Glomerular endothelial cell (primary cell): ENCODE results near the gene FFAR3. TPM values are rescaled to one million over a fixed set of nuclear protein-coding genes. Genes with fewer than 3 reads are reported as not detected.

Experiments
- DNase-seq: peaks from one replicate; pipeline ENCODE4 v3.0.0-alpha.2; 2011; ENCODE audit warnings: low read depth, low spot score; ENCODE audit errors: extremely low read depth
- total RNA-seq: library from RNA; depleted of rRNA; stranded (reverse); fragments of >200 nt; gene quantifications from 2 replicates; pipeline ENCODE4 v1.2.3, GENCODE V29; 2015

The FFAR3 gene
- total RNA-seq, 1 donor from 2014 or later, result not detected

GRCh38 chr19:35329323-35329722, 28.9 kb upstream of the FFAR3 start:
- DNase-seq, result no peak

GRCh38 chr19:35330475-35330874, 27.8 kb upstream of the FFAR3 start:
- DNase-seq, result no peak

GRCh38 chr19:35331551-35332214, 26.6 kb upstream of the FFAR3 start:
- no peak for DNase-seq

- no peak for DNase-seq
Observed at GRCh38 chr19:35332817-35333216, 25.4 kb upstream of the FFAR3 start.

- no peak for DNase-seq
Observed at GRCh38 chr19:35334144-35334753, 24.0 kb upstream of the FFAR3 start.

- DNase-seq, result no peak
Observed at GRCh38 chr19:35336166-35336955, 21.9 kb upstream of the FFAR3 start.

- no peak for DNase-seq
Observed at GRCh38 chr19:35337097-35337983, 20.9 kb upstream of the FFAR3 start.

- DNase-seq, result no peak
Observed at GRCh38 chr19:35337984-35338296, 20.3 kb upstream of the FFAR3 start.

- DNase-seq, result no peak
Observed at GRCh38 chr19:35340431-35340830, 17.8 kb upstream of the FFAR3 start.

GRCh38 chr19:35341006-35341405, 17.3 kb upstream of the FFAR3 start:
- DNase-seq, result no peak

- no peak for DNase-seq
Observed at GRCh38 chr19:35341565-35342225, 16.6 kb upstream of the FFAR3 start.

- DNase-seq, result no peak
Observed at GRCh38 chr19:35342430-35342829, 15.8 kb upstream of the FFAR3 start.

- DNase-seq, result no peak
Observed at GRCh38 chr19:35344511-35345031, 13.7 kb upstream of the FFAR3 start.

GRCh38 chr19:35345671-35346111, 12.6 kb upstream of the FFAR3 start:
- no peak for DNase-seq

GRCh38 chr19:35346193-35347052, 11.8 kb upstream of the FFAR3 start:
- no peak for DNase-seq

- no peak for DNase-seq
Observed at GRCh38 chr19:35347171-35347929, 10.9 kb upstream of the FFAR3 start, which contains the start of gene FFAR1. TSS of gene FFAR1 (plus strand) at chr19:35347902. CDS start at chr19:35351552, 3,650 bp downstream.

GRCh38 chr19:35347930-35348298, 10.3 kb upstream of the FFAR3 start:
- DNase-seq, result no peak

- DNase-seq, result no peak
Observed at GRCh38 chr19:35348911-35349611, 9.2 kb upstream of the FFAR3 start.
